ENCODE measurements around the gene FARP1. TPM values are rescaled to one million over a fixed set of nuclear protein-coding genes. Genes with fewer than 3 reads are reported as not detected.

Gene FARP1
- total and polyA plus RNA-seq, 2 of the 13 experiments (the other 11 are each of a cell fraction or from before 2014, with no cell fraction given) = 70.6 to 126 TPM

DNA sequence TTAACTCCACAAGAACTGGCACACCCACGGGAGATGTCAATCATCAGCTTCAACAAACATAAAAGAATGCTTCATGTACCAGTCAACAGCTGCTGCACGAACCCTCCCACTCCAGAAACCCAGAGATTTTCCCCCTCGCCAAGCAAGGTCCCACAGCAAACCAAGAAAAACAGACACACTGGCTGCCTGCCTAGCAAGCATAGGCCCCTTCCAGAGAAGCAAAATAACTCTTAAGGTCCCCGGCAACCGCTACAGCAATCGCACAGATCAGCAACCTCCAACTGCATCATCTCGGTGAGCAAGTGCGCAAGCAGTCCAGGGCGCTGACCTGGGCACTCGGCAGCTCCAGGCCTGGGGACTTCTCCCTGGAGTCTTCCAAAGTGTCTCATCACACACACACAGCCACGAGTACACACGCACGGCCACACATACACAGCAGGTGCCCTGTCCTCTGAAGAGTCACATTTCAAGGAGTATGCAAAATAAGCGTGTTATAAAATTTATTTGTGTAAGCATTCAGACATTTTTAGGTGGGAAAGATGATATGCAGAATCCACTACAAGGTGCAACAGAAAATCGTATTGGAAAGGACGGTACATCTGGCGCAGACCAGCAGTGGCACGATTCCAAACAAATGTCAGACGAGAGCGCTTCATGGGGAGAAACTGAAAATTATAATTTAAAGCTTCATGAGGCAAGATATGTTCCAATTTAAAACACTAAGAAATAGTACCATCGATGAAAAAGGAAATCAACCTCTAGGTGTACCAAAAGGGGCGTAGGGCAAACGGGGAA is 309.0 kb downstream of the FARP1 start (continued):
- TF ChIP-seq, protein P1, sequence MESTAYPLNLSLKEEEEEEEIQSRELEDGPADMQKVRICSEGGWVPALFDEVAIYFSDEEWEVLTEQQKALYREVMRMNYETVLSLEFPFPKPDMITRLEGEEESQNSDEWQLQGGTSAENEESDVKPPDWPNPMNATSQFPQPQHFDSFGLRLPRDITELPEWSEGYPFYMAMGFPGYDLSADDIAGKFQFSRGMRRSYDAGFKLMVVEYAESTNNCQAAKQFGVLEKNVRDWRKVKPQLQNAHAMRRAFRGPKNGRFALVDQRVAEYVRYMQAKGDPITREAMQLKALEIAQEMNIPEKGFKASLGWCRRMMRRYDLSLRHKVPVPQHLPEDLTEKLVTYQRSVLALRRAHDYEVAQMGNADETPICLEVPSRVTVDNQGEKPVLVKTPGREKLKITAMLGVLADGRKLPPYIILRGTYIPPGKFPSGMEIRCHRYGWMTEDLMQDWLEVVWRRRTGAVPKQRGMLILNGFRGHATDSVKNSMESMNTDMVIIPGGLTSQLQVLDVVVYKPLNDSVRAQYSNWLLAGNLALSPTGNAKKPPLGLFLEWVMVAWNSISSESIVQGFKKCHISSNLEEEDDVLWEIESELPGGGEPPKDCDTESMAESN (CRISPR knock-in tag; conservative IDR thresholded peaks at IDR 0.05) = no peak
- TF ChIP-seq HNF4A (CRISPR knock-in tag; IDR thresholded peaks at IDR 0.05) (no peak), TP53 (CRISPR knock-in tag; conservative IDR thresholded peaks at IDR 0.05) (no peak), POLR2AphosphoS2 (IDR thresholded peaks at IDR 0.05; ENCODE audit: low read depth, low read length) (peak; percentile 59; the same call in 1 of the 2 replicates), AGO2 (optimal IDR thresholded peaks at IDR 0.05; ENCODE audit: low read depth, low read length) (peak; percentile 88)
- TF ChIP-seq, protein P2, sequence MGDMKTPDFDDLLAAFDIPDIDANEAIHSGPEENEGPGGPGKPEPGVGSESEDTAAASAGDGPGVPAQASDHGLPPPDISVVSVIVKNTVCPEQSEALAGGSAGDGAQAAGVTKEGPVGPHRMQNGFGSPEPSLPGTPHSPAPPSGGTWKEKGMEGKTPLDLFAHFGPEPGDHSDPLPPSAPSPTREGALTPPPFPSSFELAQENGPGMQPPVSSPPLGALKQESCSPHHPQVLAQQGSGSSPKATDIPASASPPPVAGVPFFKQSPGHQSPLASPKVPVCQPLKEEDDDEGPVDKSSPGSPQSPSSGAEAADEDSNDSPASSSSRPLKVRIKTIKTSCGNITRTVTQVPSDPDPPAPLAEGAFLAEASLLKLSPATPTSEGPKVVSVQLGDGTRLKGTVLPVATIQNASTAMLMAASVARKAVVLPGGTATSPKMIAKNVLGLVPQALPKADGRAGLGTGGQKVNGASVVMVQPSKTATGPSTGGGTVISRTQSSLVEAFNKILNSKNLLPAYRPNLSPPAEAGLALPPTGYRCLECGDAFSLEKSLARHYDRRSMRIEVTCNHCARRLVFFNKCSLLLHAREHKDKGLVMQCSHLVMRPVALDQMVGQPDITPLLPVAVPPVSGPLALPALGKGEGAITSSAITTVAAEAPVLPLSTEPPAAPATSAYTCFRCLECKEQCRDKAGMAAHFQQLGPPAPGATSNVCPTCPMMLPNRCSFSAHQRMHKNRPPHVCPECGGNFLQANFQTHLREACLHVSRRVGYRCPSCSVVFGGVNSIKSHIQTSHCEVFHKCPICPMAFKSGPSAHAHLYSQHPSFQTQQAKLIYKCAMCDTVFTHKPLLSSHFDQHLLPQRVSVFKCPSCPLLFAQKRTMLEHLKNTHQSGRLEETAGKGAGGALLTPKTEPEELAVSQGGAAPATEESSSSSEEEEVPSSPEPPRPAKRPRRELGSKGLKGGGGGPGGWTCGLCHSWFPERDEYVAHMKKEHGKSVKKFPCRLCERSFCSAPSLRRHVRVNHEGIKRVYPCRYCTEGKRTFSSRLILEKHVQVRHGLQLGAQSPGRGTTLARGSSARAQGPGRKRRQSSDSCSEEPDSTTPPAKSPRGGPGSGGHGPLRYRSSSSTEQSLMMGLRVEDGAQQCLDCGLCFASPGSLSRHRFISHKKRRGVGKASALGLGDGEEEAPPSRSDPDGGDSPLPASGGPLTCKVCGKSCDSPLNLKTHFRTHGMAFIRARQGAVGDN (CRISPR knock-in tag; IDR thresholded peaks at IDR 0.05) = 0 out of 2 replicates have a peak, but pooled peaks have one; percentile 30
- TF ChIP-seq, protein P3, sequence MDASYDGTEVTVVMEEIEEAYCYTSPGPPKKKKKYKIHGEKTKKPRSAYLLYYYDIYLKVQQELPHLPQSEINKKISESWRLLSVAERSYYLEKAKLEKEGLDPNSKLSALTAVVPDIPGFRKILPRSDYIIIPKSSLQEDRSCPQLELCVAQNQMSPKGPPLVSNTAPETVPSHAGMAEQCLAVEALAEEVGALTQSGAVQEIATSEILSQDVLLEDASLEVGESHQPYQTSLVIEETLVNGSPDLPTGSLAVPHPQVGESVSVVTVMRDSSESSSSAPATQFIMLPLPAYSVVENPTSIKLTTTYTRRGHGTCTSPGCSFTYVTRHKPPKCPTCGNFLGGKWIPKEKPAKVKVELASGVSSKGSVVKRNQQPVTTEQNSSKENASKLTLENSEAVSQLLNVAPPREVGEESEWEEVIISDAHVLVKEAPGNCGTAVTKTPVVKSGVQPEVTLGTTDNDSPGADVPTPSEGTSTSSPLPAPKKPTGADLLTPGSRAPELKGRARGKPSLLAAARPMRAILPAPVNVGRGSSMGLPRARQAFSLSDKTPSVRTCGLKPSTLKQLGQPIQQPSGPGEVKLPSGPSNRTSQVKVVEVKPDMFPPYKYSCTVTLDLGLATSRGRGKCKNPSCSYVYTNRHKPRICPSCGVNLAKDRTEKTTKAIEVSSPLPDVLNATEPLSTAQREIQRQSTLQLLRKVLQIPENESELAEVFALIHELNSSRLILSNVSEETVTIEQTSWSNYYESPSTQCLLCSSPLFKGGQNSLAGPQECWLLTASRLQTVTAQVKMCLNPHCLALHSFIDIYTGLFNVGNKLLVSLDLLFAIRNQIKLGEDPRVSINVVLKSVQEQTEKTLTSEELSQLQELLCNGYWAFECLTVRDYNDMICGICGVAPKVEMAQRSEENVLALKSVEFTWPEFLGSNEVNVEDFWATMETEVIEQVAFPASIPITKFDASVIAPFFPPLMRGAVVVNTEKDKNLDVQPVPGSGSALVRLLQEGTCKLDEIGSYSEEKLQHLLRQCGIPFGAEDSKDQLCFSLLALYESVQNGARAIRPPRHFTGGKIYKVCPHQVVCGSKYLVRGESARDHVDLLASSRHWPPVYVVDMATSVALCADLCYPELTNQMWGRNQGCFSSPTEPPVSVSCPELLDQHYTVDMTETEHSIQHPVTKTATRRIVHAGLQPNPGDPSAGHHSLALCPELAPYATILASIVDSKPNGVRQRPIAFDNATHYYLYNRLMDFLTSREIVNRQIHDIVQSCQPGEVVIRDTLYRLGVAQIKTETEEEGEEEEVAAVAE (CRISPR knock-in tag; IDR thresholded peaks at IDR 0.05; ENCODE audit: borderline replicate concordance) = 0 out of 2 replicates have a peak, but pooled peaks have one; percentile 9

Measured in HepG2 (cell line).